SHP77 (cell line): Measurements from ENCODE around the gene TCEAL2.
"Not testable (repeated sequence)": the region's sequence is repeated elsewhere in the genome, so short reads cannot be mapped to it uniquely, and the experiment has no call there.

Experiments
- DNase-seq, 2 experiments: peaks; one replicate each; lab custom pipeline; 2025; lab: John Stamatoyannopoulos, UW

Gene TCEAL2

DNA sequence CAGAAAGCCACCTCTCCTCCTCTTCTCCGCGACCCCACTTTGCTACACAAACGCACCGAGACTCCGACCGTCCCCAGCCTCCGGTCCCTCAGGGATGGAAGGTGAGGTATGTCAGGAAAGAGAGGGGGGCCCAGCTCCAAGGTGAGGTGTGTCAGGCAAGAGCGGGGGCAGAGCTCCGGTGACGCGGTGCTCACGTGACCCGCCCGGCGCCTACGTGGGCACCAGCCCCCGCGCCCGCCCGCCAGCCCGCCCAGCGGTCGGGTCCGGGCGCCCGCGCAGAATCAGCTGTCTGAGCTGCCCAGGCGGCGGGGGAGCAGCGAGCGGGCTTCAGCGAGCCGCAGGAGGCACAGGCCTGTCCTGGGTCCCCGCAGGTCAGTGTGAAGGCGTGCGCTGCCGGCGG lies at the start of gene TCEAL2:
TSS of gene TCEAL2 (plus strand) at position 244 of the 400 bp plus-strand sequence. CDS start 1,152 bp downstream, outside the sequence.
- DNase-seq = not testable (repeated sequence)

DNA sequence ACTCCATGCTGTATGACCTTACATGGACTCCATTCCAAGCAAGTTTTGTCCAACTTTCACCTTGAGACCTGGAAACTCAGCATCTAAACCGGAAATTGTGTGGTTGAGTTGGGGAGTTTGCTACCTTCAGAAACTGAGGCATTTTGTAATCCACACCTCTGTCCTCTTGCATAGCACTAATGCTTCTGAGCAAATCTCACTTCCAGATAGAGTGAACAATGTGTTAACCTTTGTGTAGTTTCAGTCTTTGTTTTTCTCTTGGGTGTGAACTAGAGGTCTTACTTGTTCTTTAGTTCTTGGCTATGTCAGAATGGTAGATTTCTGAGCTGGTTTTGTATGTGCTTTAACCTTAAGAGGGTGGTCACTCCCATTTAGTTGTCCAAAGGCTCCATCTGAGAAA lies 48.1 kb upstream of the TCEAL2 start:
- no peak for DNase-seq

DNA sequence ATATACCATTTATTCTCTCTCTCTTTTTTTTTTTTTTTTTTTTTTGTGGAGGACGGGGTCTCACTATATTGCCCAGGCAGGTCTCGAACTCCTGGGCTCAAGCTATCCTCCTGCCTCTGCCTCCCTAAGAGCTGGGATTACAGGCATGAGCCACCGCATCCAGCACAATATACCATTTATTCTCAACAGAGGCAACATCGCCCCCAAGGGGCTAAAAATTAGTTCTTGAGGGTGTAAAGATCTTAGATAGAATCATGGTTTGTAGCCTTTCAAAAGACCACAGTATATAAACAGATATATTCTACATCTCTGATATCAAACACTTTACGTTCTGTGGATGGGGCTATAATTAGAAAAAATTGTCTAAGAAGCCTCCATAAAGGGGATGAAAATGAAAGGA lies 39.8 kb upstream of the TCEAL2 start:
- no peak for DNase-seq

DNA sequence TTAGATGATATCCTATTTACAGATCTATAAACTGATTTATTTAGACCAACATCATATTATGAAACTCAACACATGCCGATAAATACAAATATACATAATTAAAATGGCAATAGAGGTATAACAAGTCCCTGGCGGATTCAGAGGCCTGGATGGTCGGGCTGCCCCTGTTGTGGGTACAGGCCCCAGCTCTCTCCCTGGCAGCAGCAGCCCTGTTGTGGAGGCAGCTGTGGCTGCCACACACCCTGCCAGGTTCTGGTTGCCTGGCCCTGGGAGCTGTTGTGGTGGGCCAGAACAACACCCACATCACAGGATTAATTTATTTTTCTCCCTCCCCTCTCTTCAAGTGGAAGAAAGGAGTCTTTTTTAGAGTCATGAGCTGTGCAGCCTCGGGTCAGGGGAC lies 12.1 kb upstream of the TCEAL2 start:
- DNase-seq = no peak

DNA sequence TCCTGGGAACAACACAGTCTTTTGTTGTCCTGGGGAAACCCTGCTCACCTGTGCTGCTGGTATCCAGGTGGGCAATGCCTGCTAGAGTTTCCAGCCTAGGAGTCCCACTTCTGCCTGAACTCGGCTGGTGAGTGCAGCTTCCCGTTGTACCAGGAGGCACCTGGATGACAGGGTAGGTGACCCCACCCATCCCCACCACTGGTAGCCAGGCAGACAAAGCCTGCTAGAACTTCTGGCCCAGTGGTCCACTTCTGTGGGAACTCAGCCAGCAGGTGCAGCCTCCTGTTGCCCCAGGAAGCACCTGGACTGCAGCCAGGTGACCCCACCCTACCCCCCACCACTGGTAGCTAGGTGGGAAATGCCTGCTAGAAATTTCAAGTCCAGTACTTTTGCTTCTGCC lies 9.7 kb upstream of the TCEAL2 start:
- DNase-seq = no peak

DNA sequence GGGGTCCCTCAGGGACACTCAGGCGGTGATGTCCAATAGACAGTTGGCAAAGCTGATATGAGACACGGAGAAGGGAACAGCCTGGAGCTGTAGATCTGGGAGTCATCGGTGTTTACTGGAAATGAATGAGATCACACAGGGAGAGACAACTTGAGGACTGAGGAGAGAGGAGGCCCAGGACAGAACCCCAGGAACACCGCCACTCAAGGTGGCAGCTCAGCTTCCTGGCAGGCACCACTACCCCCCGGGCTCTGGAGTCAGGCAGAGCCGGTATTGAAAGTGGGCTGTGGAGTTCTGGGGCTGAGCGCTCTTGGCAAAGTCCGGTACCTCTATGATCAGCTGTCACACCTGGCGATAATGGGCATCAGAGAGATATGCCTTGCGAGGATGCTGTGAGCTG lies 465 bp upstream of the TCEAL2 start:
- DNase-seq = not testable (repeated sequence)

DNA sequence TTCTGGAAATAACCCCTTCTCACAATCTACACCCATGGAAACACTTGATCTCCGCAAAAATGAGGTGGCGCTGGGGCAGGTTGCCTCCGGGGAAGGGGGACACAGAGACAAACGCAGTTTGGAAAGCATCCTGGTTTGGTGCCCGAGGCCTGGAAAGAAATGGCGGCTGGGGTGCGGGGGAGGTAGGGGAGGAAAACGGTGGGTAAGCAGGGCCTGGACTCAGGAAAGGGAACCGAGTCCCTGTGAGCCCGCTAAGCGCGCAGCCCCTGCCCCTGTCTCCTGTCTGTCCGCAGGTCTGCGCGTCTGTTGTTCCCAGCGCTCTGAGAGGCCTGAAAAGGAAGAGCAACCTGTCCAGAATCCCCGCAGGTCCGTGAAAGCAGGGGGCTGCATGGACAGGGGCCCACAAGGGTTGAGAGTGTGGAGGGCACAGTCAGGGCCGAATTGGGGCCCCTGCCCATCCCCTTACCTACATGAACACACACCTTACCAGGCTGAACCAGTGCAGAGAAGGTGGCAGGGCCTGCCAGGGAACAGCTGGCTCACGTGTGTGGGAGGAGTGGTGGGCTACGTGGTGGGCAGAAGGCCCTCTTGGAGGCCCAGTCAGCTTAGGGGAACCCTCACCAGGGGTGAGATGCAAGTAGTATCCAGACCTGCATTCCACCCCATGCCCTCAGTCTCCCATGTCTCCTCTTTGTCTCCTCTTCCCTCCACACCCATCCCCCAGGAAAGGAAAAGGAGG lies 770 bp downstream of the TCEAL2 start:
- DNase-seq = not testable (repeated sequence)

DNA sequence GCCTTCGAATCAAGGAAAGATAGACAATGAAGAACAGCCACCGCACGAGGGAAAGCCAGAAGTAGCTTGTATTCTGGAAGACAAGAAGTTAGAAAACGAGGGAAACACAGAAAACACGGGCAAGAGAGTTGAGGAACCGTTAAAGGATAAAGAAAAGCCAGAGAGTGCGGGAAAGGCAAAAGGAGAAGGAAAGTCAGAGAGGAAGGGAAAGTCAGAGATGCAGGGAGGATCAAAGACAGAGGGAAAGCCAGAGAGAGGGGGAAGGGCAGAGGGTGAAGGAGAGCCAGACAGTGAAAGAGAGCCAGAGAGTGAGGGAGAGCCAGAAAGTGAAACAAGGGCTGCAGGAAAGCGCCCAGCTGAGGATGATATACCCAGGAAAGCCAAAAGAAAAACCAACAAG lies 1.4 kb downstream of the TCEAL2 start:
- no peak for DNase-seq

DNA sequence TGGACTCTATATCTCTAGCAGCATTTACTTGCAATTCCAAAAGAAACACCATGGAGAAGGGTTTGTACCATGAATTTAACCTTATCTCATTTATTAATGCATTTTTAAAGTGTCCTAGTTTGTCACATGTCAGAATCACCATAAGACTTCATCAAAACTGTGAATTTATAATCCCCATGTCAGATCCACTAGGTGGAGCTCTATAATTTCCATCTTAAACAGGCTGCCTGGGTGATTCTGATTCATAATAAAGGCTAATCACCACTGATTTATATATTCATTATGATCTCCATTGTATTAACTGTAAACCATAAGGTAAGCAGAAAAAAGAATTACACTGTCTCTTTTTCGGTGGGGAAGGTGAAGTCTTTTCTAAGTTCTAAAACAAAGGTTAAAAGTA lies 4.0 kb downstream of the TCEAL2 start:
- no peak for DNase-seq

DNA sequence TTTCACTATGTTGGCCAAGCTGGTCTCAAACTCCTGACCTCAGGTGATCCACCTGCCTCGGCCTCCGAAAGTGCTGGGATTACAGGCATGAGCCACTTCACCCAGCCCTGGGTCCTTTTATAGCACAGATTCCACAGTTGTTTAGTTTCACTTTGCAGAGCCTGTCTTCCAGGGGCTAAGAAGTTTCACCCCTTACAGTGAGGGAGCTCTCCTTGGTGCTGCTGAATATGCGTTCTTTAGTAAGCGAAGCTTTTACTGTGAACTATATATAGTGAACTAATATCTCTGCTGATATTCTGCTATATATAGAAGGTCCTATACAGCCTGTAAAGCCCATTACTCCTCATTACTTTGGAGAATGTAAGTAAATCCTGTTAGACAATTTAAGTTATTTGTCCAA lies 12.6 kb downstream of the TCEAL2 start:
- DNase-seq = no peak

DNA sequence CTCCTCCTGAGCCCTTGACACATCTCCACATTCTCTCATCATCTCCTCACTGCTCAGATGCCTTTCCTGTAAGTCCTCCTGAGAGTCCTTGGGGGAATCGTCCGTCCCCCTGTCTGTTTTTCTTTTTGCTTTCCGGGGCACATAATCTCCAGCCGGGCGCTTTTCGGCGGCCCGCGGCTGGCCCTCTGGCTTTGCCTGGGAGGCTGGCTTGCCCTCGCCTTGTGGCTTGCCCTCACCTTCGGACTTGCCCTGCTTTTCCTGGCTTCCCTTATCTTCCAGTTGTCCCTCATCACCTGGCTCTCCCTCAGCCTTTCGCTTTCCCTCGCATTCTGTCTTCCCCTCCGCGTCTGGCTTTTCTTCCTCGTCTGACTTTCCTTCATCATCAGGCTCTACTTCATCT lies 15.4 kb downstream of the TCEAL2 start:
- DNase-seq = not testable (repeated sequence)

DNA sequence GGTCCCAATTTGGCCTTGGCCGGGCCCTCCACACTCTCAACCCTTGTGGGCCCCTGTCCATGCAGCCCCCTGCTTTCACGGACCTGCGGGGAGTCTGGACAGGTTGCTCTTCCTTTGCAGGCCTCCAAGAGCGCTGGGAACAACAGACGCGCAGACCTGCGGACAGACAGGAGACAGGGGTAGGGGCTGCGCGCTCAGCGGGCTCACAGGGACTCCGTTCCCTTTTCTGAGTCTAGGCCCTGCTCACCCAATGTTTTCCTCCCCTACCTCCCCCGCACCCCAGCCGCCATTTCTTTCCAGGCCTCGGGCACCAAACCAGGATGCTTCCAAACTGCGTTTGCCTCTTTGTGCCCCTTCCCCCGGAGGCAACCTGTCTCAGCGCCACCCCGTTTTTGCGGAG lies 16.2 kb downstream of the TCEAL2 start:
- DNase-seq = not testable (repeated sequence)

DNA sequence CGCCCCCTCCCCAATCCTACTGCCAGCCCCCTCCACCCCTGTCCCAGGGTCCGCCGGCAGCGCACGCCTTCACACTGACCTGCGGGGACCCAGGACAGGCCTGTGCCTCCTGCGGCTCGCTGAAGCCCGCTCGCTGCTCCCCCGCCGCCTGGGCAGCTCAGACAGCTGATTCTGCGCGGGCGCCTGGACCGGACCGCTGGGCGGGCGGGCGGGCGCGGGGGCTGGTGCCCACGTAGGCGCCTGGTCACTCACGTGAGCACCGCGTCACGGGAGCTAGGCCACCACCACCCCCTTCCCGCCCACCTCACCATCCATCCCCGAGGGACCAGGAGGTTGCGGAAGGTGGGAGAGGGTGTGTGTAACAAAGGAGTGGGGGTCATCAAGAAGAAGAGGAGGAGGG lies 16.8 kb downstream of the TCEAL2 start, which contains the start of gene TCEAL6:
TSS of gene TCEAL6 (minus strand) at position 208 of the 400 bp plus-strand sequence.
- DNase-seq = not testable (repeated sequence)

DNA sequence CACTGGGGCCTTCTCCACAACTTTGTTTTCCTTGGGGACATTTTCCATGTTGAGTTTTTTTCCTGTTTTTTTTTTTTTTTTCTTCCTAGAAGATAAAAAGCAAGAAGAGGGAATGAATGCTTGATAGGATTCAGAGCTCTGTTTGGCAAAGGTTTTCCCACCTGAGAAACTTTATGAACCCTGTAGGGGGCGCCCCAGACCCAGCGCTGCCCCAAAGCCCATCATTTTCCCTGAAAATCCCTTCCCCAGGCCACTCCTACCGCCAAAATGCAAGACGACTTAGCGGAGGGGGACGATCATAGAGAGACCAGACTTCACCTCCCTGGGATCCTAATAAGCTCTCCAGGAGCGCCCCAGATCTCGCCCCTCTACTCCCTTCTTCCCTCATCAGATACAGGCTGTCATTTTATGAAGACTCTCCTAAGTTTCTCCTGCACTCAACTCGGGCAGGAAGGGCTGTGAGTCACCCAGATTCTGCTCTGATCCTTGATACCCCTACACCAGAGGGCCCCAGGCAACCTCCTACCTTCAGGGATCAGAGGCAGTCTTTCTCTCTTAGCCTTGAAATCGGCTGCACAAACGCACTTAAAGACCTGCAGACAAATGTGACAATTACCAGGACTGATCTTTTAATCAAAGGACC lies 28.9 kb downstream of the TCEAL2 start:
- peak in 1 of 2 experiments; percentile 12 for DNase-seq

DNA sequence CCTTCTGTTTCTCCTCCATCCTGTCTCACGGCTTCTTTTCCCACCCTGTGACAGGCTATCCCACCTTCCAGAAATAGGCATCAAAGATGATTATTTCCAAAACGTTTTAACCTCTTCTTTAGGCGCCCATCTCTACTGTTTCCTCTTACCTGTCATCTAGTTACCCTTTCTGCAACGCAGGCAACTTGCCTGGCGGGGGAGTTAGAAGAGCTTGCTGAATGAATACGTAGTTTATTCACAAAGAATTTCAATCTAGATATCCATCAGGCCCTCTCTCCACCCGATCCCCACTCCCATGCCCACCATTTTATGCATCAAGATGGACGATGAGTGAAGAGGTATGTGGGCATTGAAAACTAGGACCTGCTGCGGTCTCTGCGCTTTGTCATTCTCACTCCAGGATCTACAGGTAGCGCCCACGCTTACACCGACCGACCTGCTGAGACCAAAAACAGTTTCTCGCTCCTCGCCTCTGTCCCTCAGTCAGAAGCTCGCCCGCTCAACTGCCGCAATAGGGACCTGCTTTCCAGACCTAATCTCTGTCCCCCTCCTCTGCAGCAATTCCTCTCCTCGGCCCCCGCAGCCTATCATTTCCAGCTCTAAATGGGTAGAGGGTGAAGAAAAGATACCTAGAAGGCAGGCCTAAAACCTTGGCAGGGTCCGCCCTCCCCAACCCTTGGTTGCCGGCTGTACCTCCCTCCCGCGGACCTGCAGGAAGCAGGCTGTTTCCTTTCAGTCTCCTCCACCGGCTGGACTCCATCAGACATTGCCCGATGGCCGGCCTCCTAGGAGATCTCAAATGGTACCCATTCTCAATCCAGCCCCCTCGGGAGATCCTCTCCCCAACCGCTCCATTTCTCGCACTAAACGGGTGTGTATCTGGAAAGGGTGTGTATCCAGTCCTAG lies 29.7 kb downstream of the TCEAL2 start:
- peak in 1 of 2 experiments; percentile 0 for DNase-seq

DNA sequence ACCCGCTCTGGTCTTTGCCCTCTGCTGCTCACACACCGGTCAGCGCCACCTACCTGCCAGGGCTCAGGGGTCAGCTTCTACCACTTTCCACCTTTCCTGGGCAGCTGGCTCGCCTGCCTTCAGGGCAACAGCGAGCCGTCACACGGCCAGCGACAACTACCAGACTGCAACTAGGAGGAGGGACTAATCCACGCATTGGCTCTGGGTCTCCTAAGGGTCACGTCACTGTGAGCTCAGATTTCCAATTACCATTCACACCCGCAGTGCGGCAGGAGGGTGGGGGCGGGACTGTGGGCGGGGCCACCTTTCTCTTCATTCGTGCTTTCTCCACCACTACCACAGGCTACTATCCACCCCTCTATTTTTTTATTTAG lies 30.3 kb downstream of the TCEAL2 start, which contains the start of gene BEX5:
TSS of gene BEX5 (minus strand) at position 172 of the 374 bp plus-strand sequence. CDS start 1,712 bp downstream, outside the sequence.
- peak; percentile 49 to 62 for DNase-seq
